Measurements from ENCODE around the gene LRRC17. TPM values are rescaled to one million over a fixed set of nuclear protein-coding genes. Genes with fewer than 3 reads are reported as not detected.

LRRC17 gene
- total and polyA plus RNA-seq, 10 donors = 0.54 to 3.1 (median 1.1) TPM

GRCh38 chr7:102992938-102993717 lies 80.3 kb downstream of the LRRC17 start:
- H3K27ac ChIP-seq = peak overlapping the region in 5 of 8 donors; percentile 4 to 45 (median 26)

GRCh38 chr7:102993718-102994029 lies 80.9 kb downstream of the LRRC17 start:
- intact Hi-C loops (cut with DNase I; ENCODE audit: low total_unique reads) = no loop called here
- H3K27ac ChIP-seq = peak overlapping the region in 1 of 8 donors; percentile 45

More at GRCh38 chr7:102992938-102993717, 80.3 kb downstream of the LRRC17 start:
- H3K36me3 ChIP-seq = no peaks in the 10 kb centered on the region
- H3K9me3 ChIP-seq = no peaks in the 10 kb centered on the region
- H3K4me3 ChIP-seq = no peak overlapping the region
- no peak for DNase-seq
- H3K4me1 ChIP-seq = peaks cover 0 to 35% (median 7%) of the 10 kb centered on the region in 6 donors
- H3K27me3 ChIP-seq (replicated peaks in 1 of 7) = no peaks in the 10 kb centered on the region
- intact Hi-C loops (cut with DNase I; ENCODE audit: low total_unique reads) = no loop called here
- 32 to 53% (median 39%) methylated on average over 2 of the region's 2 CpGs for WGBS, 5 donors
- TF ChIP-seq POLR2A (IDR thresholded peaks at IDR 0.05) (no peak), POLR2AphosphoS5 (IDR thresholded peaks at IDR 0.05) (no peak), CTCF (IDR thresholded peaks at IDR 0.05 in 8 of 11, conservative IDR thresholded peaks at IDR 0.05 in 3 of 11) (no peak)

GRCh38 chr7:102994567-102994966 lies 81.8 kb downstream of the LRRC17 start:
- WGBS, 5 donors = 82 to 95% (median 88%) methylated on average over 3 of the region's 3 CpGs

More at GRCh38 chr7:102993718-102994029, 80.9 kb downstream of the LRRC17 start:
- Histone ChIP-seq H3K27me3 (replicated peaks in 1 of 7) (no peaks in the 10 kb centered on the region), H3K4me3 (no peak overlapping the region), H3K36me3 (no peaks in the 10 kb centered on the region), H3K9me3 (no peaks in the 10 kb centered on the region), H3K4me1 (peaks cover 0 to 33% (median 6%) of the 10 kb centered on the region in 6 donors)
- 19 to 59% (median 41%) methylated on average over 1 of the region's 1 CpG for WGBS, 5 donors
- DNase-seq = no peak
- TF ChIP-seq POLR2A (IDR thresholded peaks at IDR 0.05) = no peak
- TF ChIP-seq POLR2AphosphoS5 (IDR thresholded peaks at IDR 0.05) = no peak
- TF ChIP-seq CTCF (IDR thresholded peaks at IDR 0.05 in 8 of 11, conservative IDR thresholded peaks at IDR 0.05 in 3 of 11) = no peak

More at GRCh38 chr7:102994567-102994966, 81.8 kb downstream of the LRRC17 start:
- Histone ChIP-seq H3K4me1 (peaks cover 0 to 24% (median 2%) of the 10 kb centered on the region in 6 donors), H3K4me3 (no peak overlapping the region), H3K27ac (no peak overlapping the region), H3K27me3 (replicated peaks in 1 of 7) (no peaks in the 10 kb centered on the region), H3K36me3 (no peaks in the 10 kb centered on the region), H3K9me3 (no peaks in the 10 kb centered on the region)
- no peak for DNase-seq
- intact Hi-C loops (cut with DNase I; ENCODE audit: low total_unique reads) = no loop called here
- no peak for TF ChIP-seq POLR2AphosphoS5 (IDR thresholded peaks at IDR 0.05)
- no peak for TF ChIP-seq POLR2A (IDR thresholded peaks at IDR 0.05)
- no peak for TF ChIP-seq CTCF (IDR thresholded peaks at IDR 0.05 in 8 of 11, conservative IDR thresholded peaks at IDR 0.05 in 3 of 11)

Other genes with a start within 250 kb of the LRRC17 start
- gene POLR2J2, start 241.3 kb upstream of the LRRC17 start, total RNA-seq = 10 to 100 TPM in 5 of 7 donors, 1 to 10 TPM in 2; 9.3 to 21.1 (median 11.6) TPM
- gene POLR2J2, start 241.3 kb upstream of the LRRC17 start, polyA plus RNA-seq = 1 to 10 TPM in 2 of 3 donors, under 1 TPM in 1; 0.99 to 3.5 (median 3.0) TPM
- gene FAM185A, start 164.0 kb upstream of the LRRC17 start, total RNA-seq = 10 to 100 TPM in 5 of 7 donors, 1 to 10 TPM in 2; 6.6 to 22.4 (median 12.4) TPM
- gene FAM185A, start 164.0 kb upstream of the LRRC17 start, polyA plus RNA-seq = 1 to 10 TPM; 3.1 to 4.2 (median 3.2) TPM
- gene FBXL13, start 161.8 kb downstream of the LRRC17 start, total RNA-seq = 1 to 10 TPM; 1.6 to 6.6 (median 2.7) TPM
- gene FBXL13, start 161.8 kb downstream of the LRRC17 start, polyA plus RNA-seq = under 1 TPM; 0.09 to 0.20 (median 0.16) TPM
- 10 to 100 TPM; 24.3 to 29.8 (median 27.3) TPM for gene ARMC10, start 162.1 kb downstream of the LRRC17 start, total RNA-seq
- 10 to 100 TPM; 11.7 to 21.0 (median 17.2) TPM for gene ARMC10, start 162.1 kb downstream of the LRRC17 start, polyA plus RNA-seq
- 10 to 100 TPM; 17.1 to 40.4 (median 34.0) TPM for gene NAPEPLD, start 236.1 kb downstream of the LRRC17 start, total RNA-seq
- 1 to 10 TPM; 3.5 to 7.6 (median 4.4) TPM for gene NAPEPLD, start 236.1 kb downstream of the LRRC17 start, polyA plus RNA-seq